GM15510 (cell line): ENCODE results near the gene SEPTIN5.

Source experiments
- POLR2A ChIP-seq: IDR thresholded peaks from 3 replicates; pipeline ENCODE4 v1.6.1; 2011; ENCODE audit warnings: borderline replicate concordance; ENCODE audit not compliant: insufficient read length; ENCODE audit errors: extremely low read depth

Gene SEPTIN5

DNA sequence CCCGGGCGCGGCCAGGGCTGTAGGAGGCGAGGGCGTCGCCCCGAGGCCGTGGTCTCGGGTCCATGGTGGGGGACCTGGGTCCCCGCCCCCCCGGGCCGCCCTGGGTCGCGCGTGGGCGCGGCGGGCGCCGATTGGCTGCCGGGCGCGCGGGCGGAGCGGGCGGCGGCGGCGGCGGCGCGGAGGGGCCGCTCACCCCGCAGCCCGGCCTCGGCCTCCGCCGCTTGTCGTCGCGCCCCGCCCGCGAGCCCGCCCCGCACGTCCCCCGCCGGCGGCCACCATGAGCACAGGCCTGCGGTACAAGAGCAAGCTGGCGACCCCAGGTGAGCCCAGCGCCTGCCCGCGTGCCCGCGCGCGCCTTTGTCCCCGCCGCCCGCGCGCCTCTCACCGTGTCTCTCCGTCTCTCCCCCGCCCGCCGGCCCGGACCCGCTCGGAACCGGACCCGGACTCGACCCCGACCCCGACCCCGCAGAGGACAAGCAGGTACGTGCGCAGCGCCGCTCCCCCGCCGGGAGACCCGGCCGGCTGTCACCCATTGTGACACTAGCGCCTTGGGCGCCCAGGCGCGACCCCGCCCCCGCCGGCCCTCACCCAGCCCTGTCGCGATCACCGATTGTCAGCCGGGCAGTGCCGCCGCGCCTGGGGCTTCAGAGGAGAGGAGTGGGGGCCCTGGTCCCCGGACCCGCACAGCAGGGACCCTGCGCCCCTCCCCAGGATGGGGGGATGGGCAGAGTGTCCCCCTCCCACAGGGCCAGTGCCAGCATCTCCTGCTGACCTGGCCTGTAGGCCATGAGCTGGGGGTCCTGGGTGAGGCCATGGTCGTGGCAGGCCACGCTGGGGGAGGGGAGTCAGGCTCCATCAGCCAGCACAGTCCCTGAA, at the start of gene SEPTIN5:
TSS of gene SEPTIN5 (plus strand) at position 192 of the 876 bp plus-strand sequence. CDS start at position 278, 86 bp downstream.
- TF ChIP-seq POLR2A: no peak

DNA sequence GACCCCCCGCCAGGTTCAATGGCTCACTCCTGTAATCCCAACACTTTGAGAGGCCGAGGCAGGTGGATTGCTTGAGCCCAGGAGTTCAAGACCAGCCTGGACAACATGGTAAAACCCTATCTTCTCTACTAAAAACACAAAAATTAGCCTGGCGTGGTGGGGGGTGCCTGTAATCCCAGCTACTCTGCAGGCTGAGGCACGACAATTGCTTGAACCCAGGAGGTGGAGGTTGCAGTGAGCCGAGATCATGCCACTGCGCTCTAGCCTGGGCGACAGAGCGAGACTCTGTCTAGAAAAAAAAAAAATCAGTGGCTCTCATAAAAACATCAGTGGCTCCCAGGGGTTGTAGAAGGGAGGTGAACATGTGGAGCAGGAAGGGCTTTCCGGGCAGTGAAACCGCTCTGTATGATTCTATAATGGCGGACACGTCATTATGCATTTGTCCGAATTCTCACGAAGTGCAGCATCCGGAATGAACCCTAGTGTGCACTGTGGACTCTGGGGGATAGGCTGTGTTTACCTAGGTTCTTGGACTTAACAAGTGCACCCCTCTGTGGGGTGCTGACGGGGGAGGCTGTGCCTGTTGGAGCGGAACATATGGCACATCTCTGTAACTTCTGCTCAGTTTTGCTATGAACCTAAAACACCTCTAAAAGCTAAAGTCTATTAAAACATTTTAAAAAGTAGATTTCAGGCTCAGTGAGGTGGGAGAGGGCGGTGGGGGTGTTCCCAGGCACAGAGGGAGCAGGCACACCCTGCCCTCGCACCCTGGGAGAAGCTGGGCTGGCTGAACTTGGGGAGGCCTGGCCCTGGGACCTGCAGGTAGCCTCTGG, 49.1 kb upstream of the SEPTIN5 start:
- no peak for TF ChIP-seq POLR2A

DNA sequence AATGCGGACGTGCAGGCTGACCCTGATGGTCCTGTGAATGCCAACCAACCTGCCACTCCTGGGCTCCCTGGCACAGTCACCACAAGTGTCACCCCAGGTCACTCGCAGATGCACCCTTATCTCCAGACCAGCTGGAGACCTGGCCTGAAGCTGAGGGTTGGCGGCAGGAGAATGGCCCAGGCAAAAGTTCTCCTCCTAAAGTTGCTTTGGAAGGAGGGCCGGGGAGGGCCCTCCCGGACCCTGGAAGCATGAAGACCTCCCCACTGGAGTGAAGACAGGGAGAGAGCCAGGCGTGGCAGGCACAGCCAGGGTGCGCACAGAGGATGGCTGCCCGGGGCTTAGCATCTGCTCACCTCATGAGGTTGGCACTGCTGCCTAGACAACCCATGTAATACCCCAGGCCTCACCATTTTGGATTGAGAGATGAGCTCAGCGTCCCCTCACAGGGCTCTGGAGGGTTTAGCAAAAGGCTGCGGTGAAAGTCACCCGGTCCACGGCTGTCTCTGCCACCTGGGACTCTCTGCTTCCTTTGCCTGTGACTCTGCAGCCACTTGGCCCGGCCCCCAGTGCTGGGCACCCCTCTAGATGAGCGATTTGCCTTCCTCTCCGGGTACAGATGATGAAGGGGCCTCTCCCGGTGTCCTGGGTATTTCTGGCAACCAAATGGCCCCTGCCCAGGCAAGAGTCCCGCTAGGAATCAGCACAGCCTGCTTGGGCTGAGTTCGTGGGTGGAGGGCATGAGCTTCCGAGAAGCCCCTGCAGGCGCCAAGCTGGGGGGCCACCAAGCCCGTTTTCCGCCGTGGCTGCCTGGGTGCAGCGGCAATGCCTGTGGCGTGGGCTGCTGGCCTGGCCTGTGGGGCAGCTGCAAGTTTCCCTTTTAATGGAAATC, 48.3 kb upstream of the SEPTIN5 start:
- TF ChIP-seq POLR2A: no peak

DNA sequence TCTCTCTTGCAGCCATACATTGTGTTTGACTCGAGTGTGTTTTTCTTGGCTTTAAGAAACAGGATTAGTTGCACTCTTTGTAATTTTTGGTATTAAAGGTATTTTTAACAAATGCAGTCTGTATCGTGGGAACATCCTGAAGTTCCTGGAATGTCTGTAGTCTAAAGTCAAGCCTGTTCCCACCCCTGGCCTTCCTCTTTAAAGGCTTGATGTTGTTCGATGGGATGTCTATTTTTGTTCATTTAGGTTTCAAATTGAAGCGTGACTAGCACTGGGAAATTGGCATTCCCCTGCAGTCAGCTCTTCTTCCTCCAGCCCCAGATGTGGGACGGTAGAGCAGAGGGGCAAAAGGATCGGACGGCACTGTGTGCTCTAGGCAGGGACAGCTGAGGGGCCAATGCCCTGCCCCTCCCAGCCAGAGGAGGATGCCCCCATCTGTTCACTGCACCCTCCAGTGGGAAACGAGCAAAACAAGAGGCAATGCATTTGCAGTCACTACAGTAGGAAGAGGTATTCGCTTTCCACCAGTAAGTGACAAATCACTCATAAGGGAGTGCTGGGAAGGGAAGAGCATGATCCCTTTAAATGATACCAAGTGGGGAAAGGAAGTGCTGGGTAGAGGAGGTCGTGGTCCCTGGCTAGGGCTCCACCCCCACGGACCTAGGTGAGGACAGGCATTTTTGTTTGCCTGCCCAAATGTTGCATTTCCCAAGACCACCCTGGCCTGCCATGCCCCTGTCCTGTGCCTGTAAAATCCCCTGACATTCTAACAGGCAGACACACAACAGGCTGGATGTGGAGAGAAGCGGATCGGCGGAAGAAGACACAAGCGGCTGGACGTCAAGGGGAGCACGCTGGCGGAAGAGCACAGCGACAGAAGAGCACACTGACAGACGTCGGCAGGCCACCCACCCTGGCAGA, 47.4 kb upstream of the SEPTIN5 start:
- no peak for TF ChIP-seq POLR2A

DNA sequence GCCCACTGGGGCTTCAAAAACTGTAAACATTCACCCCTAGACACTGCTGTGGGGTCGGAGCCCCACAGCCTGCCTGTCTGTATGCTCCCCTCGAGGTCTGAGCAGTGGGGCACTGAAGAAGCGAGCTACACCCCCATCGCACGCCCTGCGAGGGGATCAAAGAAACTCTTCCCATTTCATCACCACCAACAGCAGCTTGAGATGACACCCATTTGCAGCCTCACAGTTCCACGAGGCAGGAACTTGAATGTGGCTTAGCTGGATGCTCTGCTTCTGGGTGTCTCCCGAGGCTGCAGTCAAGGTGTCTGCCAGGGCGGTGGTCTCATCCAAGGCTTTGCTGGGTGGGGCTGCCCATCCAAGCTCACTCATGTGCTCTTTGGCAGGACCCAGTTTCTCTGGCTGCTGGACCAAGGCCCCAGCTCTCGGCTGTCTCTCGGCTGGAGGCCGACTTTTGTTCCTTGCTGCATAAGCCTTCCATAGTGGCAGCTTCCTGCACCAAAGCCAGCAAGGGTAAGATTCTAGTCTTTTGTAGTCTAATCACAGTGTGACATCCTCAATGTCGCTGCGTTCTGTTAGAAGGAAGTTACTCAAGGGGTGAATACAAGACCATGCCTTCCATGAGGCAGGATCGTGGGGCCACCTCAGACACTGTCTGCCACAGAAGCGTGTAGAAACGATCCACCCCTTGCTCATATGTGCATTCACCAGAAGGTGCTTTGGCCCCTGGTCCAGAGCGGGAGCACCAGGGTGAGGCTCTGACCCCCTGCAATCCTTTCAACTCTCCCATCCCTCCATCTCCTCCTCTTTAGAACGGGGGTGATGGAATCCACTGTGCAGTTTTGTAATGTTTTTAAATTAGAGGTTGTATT, 46.2 kb upstream of the SEPTIN5 start:
- no peak for TF ChIP-seq POLR2A

DNA sequence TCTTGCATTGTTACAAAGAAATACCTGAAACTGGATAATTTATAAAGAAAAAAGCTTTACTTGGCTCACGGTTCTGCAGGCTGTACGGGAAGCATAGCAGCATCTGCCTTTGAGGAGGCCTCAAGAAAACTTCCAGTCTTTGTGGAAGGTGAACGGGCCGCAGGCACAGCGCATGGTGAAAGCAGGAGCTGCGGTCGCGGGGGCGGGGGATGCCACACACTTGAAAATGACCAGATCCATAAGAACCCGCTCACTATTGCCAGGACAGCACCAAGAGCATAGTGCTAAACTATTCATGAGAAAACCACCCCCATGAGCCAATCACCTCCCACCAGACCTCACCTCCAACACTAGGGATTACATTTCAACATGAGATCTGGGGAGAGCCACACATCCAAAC, 45.6 kb upstream of the SEPTIN5 start:
- TF ChIP-seq POLR2A: no peak

DNA sequence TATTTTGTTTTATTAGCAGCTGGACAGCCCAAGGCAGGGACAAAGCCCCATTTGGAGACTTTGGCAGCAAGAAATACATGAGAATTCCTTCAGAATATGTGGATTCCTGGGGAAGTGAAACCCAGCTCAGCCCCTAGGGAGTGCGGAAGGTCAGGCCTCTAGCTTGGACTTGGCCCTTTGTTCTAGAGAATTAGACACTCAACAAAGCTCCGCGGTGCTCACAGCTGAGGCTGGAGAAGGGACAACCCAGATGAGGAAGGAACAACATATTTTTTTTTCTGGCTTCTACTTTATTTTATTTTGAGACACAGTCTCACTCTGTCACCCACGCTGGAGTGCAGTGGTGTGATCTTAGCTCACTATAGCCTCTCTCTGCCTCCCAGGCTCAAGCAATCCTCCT, 44.7 kb upstream of the SEPTIN5 start:
- TF ChIP-seq POLR2A: no peak

DNA sequence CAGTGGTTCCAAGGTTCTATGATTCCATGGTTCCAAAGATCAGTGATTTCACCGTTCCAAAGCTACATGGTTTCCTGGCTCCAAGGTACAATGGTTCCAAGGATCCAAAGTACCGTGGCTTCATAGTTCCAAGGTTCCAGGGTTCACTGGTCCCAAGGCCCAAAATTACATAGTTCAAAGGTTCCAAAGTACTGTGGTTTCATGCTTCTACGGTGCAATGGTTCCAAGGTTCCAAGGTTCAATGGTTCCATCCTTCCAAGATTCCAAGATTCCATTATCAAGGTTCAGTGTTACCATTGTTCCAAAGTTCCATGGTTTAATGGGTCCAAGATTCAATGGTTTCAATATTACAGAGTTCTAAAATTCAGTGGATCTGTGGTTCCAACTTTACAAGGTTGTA, 43.0 kb upstream of the SEPTIN5 start:
- no peak for TF ChIP-seq POLR2A

DNA sequence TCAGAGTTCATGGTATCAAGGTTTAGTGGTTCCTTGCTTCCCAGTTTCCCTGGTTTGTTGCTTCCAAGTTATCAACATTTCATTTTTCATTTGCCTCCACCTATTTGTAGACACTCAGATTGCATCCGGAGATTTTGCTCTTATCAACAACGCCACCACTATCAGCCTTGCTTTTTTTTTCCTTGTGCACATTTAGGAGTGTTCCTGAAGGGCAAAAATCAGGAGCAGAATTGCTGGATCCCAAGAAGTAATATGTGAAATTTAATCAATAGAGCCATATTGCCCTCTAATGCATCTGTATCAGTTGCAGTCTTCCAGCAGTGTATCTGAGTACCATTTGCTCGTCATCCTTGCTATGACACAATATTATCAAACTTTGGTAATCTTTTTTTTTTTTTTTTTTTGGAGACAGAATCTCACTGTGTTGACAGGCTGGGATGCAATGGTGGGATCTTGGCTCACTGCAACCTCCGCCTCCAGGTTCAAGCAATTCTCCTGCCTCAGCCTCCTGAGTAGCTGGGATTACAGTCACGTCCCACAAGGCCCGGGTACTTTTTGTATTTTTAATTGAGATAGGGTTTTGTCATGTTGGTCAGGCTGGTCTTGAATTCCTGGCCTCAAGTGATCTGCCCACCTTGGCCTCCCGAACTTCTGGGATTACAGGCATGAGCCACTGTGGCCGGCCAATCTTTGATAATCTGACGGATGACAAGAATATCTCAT, 42.1 kb upstream of the SEPTIN5 start:
- TF ChIP-seq POLR2A: no peak

DNA sequence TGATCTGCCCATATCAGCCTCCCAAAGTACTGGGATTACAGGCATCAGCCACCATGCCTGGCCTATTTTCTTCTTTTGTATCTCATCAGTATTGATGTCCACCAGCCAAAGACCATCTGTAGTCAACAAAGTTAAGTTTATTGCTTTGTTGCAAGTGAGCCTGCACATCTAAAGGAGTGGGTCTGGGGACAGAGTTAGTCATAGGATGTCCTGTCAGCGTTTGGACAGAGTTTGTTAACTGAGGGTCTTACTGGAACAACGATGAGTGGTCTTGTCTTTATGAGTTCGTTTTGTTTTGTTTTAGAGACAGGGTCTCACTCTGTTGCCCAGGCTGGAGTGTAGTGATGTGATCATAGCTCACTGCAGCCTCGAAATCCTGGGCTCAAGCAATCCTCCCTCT, 40.6 kb upstream of the SEPTIN5 start:
- TF ChIP-seq POLR2A: no peak

DNA sequence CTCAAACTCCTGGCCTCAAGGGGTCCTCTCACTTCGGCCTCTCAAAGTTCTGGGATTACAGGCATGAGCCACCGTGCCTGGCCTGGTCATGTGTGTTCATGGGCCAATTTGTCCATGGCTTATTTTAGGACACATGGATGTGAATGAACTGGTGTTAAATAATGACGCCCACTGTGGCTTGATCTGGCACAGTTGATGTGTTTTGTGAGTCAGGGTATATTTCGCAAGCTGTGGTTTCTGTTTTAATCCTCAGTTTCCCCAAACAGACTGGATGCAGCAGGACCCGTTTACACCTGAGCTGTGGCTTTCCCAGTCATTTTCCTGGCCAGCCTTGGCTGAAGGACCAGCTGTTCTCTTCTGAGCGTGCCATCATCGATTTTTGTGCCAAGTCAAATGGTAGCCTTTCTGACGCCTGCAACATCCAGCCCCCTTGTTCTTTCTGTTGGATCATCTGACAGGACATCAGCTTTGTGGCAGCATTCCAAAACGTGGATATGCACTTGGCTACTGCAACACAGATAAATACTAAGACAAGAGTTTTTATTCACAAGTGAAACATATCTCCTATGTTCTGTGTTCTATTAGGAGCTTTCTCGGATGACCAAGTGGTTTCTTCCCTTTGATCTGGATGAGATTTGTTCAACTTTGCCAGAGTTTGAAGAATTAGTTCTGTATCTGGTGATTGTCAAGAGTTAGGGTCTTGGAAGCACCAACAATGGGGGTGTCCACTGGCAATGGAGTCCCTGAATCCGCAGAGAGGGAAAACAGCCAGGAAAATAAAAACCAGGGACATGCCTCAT, 40.0 kb upstream of the SEPTIN5 start:
- no peak for TF ChIP-seq POLR2A

DNA sequence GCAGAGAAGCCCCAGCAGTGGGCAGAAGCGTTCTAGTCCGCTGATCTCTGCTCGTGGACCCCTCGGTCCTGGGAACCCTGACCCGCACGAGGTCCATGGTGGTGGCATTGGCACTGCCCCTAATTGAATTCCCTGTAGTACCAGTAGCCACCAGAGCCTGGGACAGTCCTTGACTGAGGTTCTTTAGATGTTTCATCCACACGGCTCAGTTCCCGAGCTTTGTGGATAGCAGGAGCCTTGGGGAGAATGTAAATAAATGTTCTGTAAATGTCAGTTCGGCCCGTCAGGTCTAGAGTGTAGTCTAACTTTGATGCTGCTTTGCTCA, 39.4 kb upstream of the SEPTIN5 start:
- no peak for TF ChIP-seq POLR2A

DNA sequence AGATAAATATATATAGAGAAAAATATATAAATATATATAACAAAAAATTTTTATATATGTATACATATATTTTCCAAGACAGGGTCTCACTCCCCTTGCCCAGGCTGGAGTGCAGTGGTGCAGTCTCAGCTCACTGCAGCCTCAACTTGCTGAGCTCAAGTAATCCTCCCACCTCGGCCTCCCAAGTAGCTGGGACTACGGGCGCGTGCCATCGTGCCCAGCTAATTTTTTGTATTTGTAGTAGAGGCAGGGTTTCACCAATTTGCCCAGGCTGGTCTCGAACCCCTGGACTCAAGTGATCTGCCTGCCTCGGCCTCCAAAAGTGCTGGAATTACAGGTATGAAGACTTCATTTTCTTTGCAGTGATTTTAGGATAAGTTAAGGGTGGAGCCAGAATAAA, 38.9 kb upstream of the SEPTIN5 start:
- no peak for TF ChIP-seq POLR2A
